AG08396 (cell line): ENCODE results near the gene AIPL1.

ENCODE experiments used
- DNase-seq: peaks from one replicate; pipeline ENCODE4 v3.0.0; 2012; ENCODE audit warnings: low spot score, mixed read lengths

AIPL1 gene

DNA sequence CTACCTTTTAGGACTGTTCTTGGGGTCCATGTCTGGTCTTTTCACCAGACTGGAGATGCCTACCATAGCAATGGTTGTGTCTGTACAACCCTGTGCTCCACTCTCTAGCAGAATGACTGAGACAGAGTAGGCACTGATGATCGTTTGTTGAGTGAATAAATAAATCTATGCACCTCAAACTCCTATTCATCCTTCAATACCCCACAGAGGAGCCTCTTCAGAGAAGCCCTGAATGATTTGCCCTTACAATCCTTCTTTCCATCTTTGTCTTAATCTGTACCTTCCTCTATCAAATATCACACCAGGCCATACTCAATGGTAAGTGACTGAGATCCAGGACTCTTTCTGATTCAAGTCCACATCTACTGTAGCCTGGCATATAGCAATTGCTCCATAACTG, 32.6 kb upstream of the AIPL1 start:
- DNase-seq, result no peak

DNA sequence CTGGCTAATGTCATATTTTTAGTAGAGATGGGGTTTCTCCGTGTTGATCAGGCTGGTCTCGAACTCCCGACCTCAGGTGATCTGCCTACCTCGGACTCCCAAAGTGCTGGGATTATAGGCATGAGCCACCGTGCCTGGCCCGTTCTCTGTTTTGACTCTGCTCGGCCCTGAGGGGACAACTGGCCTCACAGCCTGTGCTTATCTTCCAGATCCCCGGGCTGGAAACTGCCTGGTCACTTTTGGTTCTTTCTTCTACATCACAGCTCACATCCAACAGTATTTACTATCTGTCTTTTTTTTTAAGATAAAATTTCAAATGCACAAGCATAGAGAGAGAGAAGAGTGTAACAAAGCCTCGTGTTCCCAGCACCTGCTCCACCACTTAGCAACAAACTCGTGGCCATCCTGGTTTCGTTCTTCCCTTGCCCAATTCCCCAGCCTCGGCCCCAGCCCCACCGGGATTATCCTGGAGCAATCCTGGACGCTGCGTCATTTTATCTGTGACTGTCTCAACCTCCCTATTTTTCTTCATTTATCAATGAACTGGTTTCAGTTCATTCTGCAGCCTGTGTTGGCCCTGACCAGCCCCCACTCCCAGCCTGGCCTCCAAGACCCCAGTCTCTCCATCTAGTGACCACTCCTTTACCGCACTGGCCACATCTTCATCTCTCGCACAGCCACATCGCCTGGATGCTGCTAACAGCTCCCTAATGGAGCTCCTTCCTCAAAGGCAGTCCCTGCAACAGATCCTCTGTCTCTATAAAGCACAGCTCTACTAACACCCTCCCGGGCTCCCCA, 30.5 kb upstream of the AIPL1 start:
- DNase-seq, result no peak

DNA sequence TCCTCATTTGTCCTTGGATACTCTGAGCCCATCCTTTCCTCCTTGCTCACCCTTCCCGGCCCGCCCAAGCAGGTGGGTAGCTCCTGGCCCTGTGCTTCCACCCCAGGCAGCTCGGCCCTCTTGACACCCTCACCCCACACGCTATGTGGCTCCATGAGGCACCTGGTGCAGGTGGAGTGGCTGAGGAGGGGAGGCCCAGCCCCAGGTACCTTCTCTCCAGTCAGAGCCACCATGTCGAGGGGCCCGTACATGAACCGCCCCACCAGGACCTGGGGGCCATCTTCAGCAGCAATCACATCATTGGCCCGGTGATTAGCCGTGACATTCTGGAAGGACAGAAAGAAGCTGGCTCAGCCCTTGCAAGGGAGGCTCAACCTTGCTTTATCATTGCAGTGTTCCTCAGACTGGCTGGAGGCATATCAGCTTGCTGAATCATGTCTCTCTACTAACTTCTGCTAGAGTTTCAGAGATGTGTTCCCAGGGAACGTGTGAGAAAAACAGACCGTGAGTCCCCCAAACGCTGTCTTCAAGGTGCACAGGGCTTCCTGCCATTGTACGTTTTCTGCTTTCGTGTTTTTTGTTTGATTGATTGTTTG, 29.6 kb upstream of the AIPL1 start:
- no peak for DNase-seq

DNA sequence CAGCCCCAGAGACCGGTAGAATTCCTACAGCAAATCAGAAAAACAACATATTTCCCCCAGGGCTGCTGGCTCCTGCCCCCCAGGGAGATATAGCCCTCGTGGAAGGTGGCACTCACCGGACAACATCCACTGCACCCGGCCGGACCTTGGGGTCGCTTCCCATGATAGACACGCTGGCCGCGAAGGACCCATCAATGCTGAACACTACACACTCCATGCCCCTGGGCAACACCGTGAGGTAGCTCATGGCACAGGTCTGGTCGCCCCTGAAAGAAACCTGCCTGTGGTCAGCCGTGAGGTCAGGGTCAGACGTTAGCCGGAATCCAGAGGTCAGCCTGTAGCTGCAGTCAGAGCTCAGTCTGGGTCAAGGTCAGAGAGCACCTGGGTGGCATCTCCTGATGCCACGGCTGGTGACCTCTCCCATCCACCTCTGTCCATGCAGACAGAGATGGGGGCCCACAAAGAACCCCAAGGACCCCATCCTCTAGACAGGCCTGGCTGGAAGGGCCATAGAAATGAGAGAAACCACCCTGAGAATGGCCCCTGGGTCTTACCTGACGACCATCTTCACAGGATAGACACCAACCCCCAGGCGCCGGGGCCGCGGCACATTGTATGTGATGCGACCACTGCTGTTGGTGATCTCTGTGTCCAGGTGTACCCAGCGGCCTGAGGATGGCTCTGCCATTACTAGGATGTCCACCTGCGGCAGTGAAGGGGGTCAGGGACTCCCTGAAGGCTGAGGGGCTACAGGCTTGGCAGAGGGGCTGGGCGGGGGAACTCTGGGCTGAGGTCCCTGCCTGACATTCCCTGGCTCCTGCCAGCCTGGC, 28.9 kb upstream of the AIPL1 start:
- DNase-seq, result no peak

DNA sequence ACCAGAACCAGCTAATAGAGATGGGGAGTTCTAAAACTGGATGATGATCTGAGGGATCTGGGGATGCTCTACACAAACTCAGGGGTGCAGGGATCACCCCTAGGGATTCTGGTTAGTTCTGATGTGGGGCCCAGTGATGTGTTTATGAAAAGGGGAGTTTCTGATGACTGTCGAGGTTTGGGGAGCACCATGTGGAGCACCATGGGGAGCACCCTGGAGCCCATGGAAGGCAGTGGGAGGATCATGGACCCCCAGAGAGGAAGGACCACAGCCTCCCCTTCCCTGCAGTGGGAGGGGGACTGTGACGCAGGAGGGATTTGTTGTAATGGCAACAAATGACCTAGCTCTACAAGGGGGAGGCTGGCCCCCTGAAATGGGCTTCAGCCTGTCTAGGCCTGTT, 27.8 kb upstream of the AIPL1 start:
- DNase-seq, result no peak

DNA sequence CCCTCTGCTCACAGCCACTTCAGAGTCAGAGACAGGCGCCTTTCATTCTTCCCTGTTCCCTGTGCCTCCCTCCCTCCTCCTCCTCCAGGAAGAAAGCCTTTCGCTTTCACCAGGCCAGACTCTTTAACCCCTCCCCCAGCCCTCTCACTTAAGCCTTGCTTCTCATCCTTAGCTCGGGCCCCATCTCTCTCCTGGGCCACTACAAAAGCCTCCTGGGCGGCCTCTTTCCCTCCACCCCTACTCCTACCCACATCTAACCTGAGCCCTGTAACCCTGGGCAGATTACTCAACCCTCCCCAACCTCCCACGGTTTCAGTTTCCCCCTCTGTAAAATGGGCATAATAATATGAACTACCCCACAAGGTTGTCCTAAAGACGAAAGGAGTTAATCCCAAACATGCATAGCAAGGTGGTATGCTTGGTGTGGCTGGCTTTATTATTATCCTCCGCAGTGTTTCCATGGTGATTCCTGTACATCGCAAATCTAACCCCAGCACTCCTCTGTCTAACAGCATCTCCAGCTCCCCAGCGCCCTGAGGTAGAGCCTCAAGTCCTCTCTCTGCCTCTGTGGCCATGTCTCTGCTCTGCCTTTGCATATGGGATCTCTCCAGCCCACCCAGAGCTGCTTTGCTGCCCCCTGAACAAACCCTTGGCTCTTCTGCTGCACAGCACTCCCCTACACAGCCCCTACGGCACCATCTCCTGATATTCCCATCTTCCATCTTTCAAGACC, 27.0 kb upstream of the AIPL1 start:
- no peak for DNase-seq

DNA sequence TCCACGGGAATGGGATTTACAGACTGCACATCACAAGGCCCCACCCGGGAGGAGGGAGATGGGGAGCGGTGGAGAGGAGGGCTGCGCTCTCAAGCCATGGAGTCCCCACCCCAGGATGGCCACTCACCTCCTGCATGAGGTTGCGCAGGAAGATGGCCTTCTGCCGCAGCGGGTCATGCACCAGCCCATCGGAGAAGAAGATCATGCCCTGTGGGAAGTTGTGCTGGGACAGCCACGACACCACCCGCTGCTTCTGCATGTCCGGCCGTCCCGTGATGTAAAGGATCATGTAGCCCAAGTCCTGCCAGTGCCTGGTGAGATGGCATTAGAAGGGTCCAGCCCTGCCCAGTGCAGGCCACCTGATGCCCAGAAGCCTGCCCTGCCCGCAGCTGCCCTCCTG, 26.3 kb upstream of the AIPL1 start:
- no peak for DNase-seq

DNA sequence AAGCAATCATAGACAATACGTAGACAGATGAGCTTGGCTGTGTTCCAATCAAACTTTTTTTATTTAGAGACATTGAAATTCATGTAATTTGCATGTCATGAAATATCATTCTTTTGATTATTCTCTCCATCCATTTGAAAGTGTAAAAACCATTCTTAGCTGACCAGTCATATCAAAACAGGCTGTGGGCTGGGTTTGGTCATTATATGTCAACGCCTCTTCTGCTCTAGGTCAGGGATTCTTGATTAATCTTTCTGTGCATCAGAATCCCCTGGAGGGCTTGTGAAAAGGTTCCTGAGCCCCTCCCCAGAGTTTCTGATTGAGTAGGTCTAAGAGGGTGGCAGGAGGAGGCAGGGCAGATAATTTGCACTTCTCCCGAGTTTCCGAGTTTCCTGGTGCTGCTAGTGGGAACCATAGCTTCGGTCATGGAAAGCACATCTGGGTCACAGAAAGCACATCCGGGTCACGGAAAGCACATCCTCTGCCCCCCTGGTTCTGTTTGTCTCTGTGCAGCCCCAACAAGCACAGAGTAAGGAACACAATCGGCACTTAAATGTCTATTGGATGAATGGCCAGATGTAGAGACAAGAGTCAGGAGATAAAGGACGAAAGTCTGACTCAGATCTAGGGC, 25.7 kb upstream of the AIPL1 start:
- no peak for DNase-seq

DNA sequence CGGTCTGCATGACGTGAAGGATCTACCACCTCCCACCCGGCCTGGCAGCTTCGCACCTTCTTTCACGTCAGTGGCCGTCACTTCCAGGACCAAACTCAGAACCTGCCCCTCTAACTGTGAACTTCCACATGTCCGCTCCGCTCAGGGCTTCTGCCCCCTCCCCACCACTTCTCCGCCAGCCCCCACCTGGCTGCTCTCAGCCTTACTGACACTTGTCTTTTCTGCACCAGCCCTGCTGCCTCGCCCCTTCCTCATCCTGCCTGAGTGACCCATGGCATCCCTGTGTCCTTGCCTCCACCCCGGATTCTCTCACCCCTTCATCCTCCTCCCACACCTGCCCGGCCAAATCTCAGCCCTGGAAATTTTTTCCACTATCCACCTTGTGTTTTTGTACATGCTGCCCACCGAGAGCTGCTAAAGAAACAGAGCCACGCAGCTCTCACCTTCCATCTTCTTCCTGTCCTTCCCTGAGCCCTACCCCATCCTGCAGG, 23.6 kb upstream of the AIPL1 start:
- no peak for DNase-seq

DNA sequence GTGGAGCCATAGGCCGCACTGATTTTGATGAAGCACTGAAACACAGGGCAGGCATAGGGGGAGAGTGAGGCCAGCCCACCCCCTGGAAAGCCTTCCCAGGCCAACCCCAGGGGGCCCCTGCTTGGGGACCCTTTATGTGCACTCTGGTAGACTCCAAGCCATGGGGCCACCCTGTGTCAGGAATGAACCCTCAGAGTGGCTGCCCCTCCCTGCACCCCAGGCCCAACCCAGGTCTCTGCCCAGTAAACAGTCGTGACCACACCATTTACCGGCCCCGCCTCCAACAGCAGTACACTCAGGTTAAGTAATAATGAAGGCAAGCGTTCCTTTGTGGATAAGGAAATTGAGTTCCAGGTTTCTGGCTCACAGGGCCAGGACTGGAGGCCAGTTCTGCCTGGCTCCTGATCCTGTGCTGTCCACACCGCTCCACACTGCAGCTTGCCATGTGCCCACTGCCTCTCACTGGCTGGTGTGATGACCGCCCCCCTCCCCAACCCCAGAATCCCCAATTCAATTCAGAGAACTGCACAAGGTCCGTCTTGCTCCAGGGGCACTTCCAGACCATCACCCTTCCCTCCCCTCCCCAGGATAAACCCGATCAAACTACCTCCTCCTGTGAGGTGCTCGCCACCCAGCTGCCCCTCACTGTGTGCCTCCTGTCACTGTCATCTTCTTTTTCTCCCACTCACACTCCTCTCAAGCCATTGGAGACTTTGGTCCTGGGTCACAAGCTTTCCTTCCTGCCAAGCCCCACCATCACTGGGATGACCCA, 23.0 kb upstream of the AIPL1 start:
- no peak for DNase-seq

DNA sequence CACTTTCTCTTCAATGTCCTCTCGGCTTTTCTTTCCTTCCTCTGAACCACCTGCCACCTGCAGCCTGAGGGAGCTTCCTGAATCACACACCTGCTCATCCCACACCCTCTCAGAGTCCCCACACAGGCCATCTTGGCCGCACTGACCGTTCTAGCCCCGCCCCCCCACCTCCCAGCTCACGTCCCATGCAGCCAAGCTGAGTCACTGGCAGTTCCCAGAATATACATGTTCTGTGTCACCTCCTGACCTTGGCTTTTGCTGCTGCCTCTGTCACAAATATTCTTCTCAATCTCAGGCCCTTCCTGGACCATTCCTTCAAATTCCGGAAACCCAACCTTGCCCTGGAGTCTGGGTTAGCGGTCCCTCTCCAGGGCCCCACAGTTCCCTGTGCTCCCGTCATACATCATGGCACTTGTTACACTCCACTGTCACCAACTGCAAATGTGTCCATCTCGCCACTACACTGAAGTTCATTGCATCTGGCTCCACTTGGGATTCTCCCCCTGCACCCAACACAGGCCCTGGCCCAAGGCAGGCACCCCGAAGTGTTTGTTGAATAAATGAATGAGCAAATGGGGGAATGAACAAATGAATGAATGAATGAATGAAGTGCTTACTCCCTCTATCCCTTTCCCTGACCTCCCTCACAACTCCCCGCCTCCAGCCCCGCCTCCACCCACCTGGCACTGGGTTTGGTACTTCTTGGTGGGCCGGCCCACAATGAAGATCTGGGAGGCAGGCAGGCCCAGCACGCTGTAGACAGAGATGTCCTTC, 22.2 kb upstream of the AIPL1 start:
- peak; percentile 91 for DNase-seq

DNA sequence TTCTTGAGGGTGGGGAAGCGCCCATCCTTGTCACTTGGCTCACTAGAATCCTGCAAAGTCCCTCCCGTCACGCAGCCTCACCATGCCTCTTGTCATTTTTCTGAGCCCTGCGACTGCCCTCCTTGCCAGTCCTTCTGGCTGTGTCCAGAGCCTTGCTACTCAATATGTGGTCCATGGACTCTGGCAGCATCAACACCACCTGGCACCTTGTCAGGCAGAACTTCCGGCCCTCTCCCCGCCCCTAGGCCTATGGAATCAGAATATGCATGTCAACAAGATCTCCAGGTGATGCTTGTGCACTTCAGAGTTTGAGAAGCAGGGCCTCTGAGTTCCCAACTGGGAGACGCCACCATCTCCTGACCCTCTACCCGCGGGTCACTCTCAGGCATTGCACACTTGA, 21.4 kb upstream of the AIPL1 start:
- DNase-seq, result no peak

DNA sequence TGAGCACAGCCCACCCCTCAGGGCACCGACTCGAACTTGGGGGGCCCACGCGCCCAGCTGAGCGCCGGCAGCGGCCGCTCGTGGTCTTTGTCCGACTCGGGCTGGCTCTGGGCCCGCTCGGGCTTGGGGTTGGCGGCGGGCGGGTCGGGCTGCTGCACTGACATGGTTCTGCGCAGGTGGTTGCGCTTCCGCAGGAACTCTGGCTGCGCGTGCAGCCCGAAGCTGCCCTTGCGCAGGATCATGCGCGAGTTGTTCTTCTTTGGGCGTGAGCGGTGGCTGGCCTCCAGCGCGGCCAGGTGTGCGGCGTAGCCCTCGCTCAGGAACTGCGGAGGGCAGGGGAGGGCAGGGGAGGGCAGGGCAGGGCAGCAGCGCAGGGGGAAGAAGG, 20.4 kb upstream of the AIPL1 start:
- peak; percentile 58 for DNase-seq

DNA sequence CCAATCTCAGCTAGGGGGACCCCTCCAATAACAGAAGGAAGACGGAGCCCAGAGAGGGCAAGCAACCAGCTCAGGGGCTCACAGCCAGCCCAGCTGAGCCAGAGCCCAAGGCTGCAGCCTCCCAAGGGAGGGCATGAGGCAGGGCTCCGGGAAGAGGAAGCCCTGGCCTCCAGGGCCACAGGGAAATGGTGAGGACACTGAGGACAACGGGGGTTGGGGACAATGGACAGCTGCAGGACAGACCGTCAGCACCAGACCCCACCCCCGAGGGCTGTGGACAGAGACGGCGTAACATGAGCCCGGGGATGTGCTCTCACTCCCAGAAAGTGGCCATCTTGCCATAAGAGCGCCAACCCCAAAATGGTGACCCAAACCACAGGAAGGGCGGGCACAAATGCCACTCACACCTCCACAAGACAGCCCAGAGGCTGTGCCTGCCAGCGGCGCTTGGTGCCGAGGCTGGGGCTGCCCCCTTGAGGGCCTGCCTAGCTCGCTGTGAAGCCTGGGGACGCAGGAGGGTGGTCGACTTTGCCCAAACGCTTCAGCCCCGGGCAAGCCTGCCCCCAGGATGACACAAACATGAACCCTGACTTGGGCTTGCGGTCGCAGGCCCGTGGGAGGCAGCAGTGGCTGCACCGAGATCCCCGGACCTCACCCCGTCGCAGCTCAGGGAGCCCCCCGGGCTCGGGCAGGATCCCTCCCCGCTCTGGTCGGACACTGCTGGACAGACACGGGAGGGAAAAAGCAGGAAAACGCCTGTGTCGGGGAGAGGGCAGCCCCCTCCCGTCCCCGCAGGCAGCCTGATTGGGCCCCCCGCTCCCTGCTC, 19.8 kb upstream of the AIPL1 start:
- no peak for DNase-seq

DNA sequence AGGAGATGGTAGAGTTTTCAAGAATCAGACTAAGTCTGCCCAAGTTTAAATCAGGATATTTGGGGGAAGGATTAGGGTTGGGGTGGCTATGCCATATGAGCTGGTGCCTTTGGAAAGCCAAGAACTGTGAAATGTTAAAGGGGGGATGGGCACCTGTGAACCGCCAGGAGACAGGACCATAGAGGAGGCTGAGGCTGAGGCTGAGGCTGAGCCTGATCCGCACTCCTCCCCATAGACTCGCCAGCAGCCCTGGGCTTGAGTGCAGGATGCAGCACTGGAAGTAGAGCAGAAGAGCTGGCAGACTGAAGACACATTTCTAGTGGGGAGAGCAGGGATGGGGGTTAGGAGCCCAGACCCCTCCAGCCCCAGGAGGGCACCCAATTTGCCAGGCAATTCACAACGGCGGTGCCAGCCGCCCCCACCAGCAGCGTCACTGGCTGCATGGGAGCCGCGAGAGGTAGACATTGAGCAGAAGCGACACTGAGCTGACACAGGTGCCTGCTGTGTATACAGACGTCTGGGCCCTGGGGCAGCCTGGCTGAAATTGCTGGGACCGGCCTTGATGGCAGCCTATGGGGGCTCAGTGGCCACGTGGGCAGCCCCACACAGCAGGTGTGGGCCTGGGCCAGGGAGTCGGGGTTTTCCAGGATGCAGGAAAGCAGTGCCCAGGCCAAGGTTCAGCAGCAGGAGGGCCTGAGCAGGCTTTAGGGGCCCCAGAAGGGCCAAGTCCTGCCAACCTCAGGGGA, 18.5 kb upstream of the AIPL1 start:
- DNase-seq, result no peak

DNA sequence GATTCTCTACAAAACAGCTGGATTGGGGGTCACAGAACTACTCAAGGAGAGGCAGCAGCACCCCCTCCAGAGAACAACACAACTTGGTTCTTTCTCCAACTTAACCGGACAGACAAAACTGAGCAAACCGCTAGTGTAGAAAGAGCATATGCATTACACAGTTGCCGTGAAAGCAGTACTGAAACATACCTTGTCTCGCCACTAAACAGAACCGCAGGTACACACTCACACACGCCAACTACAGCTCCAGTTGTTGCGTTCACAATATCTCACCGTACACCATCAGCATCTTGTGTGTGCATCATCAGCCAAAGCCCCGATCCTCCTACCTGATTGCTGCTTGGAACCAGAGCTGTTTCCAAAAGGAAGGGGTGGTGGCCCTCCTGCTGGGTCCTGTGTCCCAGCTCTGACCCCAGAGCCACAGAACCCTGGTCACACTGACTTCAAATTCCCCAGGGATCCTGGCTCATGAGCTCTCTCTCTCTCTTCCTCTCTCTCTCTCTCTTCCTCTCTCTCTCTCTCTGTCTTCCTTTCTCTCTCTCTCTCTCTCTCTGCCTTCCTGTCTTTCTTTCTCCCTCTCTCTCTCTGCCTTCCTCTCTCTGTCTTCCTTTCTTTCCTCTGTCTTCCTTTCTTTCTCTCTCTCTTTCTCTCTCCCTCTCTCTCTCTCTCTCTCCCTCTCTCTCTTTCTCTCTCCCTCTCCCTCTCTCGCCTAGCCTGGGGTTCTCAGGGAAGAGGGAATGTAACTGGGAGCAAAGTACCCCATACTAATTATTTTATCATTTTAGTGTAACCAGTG, 17.7 kb upstream of the AIPL1 start:
- no peak for DNase-seq

DNA sequence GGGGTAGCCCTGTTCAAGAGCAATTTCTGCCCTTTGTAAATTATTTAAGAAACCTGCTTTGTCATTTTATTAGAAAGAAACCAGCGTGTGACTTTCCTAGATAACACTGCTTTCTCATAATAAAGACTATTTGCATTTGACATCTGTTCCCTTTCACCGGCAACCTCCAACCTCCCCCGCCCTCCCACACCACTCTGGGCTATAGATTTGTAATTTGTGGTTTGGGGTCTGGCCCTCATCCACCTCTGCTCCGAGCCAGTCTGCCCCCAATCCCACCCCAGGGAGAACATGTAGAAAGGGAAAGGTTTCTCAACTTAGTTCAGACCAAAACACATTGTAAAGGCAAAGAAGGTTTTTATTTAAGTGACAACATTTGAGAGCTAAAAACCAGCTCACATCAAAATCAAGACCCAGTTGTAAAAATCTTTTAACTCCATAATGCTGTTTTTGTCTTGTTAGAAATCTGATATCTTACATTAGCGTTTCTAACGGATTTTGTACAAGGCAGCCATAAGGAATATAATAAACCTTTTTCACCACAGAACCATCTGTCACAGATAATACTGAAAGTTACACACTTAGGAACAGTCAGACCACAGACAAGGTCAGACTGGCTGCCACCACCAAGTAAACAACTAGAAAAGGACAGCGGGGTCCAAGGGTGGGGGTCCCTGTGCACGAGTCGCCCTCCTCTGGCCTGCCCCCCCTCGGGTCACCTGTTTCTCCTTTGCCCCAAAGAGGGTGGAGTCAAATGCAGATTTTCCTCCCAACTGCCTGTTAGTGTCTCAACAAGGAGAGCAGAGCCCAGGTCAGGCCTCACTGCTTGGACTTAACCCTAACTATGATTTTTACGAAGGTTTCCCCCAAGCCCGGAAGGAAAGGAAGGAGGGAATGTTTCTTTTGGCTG, 16.3 kb upstream of the AIPL1 start:
- no peak for DNase-seq
